HCT116 (cell line): ENCODE results near the gene ZNF57. TPM values are rescaled to one million over a fixed set of nuclear protein-coding genes. Genes with fewer than 3 reads are reported as not detected.

ENCODE experiments used
- ATAC-seq: fragments of 200-7000 bp; cut with Tn5 transposase; 2 replicates; pipeline ENCODE4 v1.9.1; 2020; ENCODE audit warnings: mild to moderate bottlenecking, moderate library complexity
- BruUV-seq: library from RNA; stranded (reverse); fragments of 400-500 nt; replicated peaks from 2 replicates; lab custom pipeline; 2021; lab: Mats Ljungman, UMichigan
- CTCF ChIA-PET: fragments of 300-600 bp; sonication (Branson Sonifier 250); formaldehyde crosslinking; loops from one replicate; lab custom pipeline; 2021; ENCODE audit warnings: antibody characterized with exemption; lab: Charles Lee
- POLR2A ChIA-PET: fragments of 300-600, 350-600 bp; sonication (Branson Sonifier 250); formaldehyde crosslinking; loops from one replicate; lab custom pipeline; 2021; ENCODE audit warnings: antibody characterized with exemption; lab: Charles Lee
- RAD21 ChIA-PET, 2 experiments: fragments of 300-600 bp; sonication (Branson Sonifier 250); formaldehyde crosslinking; loops; one replicate each; lab custom pipeline; 2023; ENCODE audit warnings: low total read pairs in 2 of 2; ENCODE audit not compliant: uncharacterized antibody in 2 of 2, unreplicated experiment in 2 of 2, low non-redundant PET in 1 of 2; lab: Charles Lee
- DNase-seq: peaks from one replicate; pipeline ENCODE4 v3.0.0-alpha.2; 2010; ENCODE audit warnings: low read depth, low spot score
- H2AFZ ChIP-seq: fragments of 200-600 bp; shearing (Covaris generic), sonication (generic); 2 replicates; pipeline ENCODE4 v1.6.1; 2017; ENCODE audit warnings: low read depth, mixed run types, mixed read lengths, antibody characterized with exemption, low read length; ENCODE audit not compliant: poor library complexity, severe bottlenecking
- H3K27ac ChIP-seq: 2 replicates; pipeline ENCODE4 v1.5.1; 2012; ENCODE audit warnings: low read depth, low read length
- H3K27me3 ChIP-seq: fragments of 200-600 bp; sonication (generic); 2 replicates; pipeline ENCODE4 v1.6.1; 2016; ENCODE audit warnings: mixed run types, low read length, mixed read lengths; ENCODE audit not compliant: insufficient read depth
- H3K36me3 ChIP-seq, 2 experiments: fragments of 200-500 bp in 1 of 2; fragments of 200-600 bp in 1 of 2; sonication (Bioruptor generic) in 1 of 2; sonication (generic) in 1 of 2; 2 replicates each; pipeline versions ENCODE4 v1.5.1 to v1.6.1; 2014 to 2016; ENCODE audit warnings: low read length in 2 of 2, inconsistent platforms in 1 of 2, mixed read lengths in 1 of 2, mixed run types in 1 of 2; ENCODE audit not compliant: insufficient read depth in 2 of 2, control insufficient read depth in 1 of 2
- H3K4me1 ChIP-seq, 2 experiments: fragments of 200-600 bp in 1 of 2; sonication (generic) in 1 of 2; 2 replicates each; pipeline versions ENCODE4 v1.5.1 to v1.6.1; 2012 to 2017; ENCODE audit warnings: low read length in 2 of 2, inconsistent platforms in 1 of 2, mild to moderate bottlenecking in 1 of 2, mixed read lengths in 1 of 2, mixed run types in 1 of 2, moderate library complexity in 1 of 2; ENCODE audit not compliant: insufficient read depth in 2 of 2, control insufficient read depth in 1 of 2
- H3K4me2 ChIP-seq: fragments of 200-600 bp; sonication (generic); 2 replicates; pipeline ENCODE4 v1.6.1; 2017; ENCODE audit warnings: mixed run types, low read length, mixed read lengths
- H3K4me3 ChIP-seq, 2 experiments: fragments of 200-600 bp in 1 of 2; sonication (generic) in 1 of 2; replicated peaks in 1 of 2; 2 replicates each; pipeline ENCODE4 v1.5.1; 2011 to 2016; ENCODE audit warnings: low read length in 2 of 2, control low read depth in 1 of 2, low read depth in 1 of 2, mild to moderate bottlenecking in 1 of 2, mixed read lengths in 1 of 2, mixed run types in 1 of 2
- H3K79me2 ChIP-seq: fragments of 200-600 bp; sonication (generic); 2 replicates; pipeline ENCODE4 v1.6.1; 2017; ENCODE audit warnings: mild to moderate bottlenecking, mixed run types, low read length, moderate library complexity, mixed read lengths; ENCODE audit not compliant: insufficient read depth
- H3K9ac ChIP-seq: fragments of 200-600 bp; sonication (generic); 2 replicates; pipeline ENCODE4 v1.6.1; 2016; ENCODE audit warnings: low read length, mixed read lengths
- H3K9me2 ChIP-seq: fragments of 200-600 bp; sonication (generic), shearing (Covaris generic); 2 replicates; pipeline ENCODE4 v1.6.1; 2017; ENCODE audit warnings: mixed run types, mild to moderate bottlenecking, moderate library complexity; ENCODE audit not compliant: insufficient read depth
- H3K9me3 ChIP-seq, 2 experiments: fragments of 200-500 bp in 1 of 2; fragments of 200-600 bp in 1 of 2; sonication (Bioruptor generic) in 1 of 2; sonication (generic) in 1 of 2; 2 replicates each; pipeline ENCODE4 v1.6.1; 2014 to 2017; ENCODE audit warnings: low read length in 2 of 2, mixed read lengths in 2 of 2, inconsistent platforms in 1 of 2, low read depth in 1 of 2, mild to moderate bottlenecking in 1 of 2, mixed run types in 1 of 2, moderate library complexity in 1 of 2; ENCODE audit not compliant: control insufficient read depth in 1 of 2, insufficient read depth in 1 of 2
- H4K20me1 ChIP-seq: fragments of 200-600 bp; sonication (generic), shearing (Covaris generic); 2 replicates; pipeline ENCODE4 v1.6.1; 2017; ENCODE audit warnings: mixed run types, mild to moderate bottlenecking, moderate library complexity; ENCODE audit not compliant: insufficient read depth
- CEBPB ChIP-seq: IDR thresholded peaks from 2 replicates; pipeline ENCODE4 v1.6.1; 2012; ENCODE audit warnings: low read depth
- CTCF ChIP-seq, 3 experiments: fragments of 200-600 bp in 1 of 3; sonication (generic) in 1 of 3; IDR thresholded peaks in 2 of 3; conservative IDR thresholded peaks in 1 of 3; 2 replicates each; pipeline ENCODE4 v1.5.1; 2012 to 2017; ENCODE audit warnings: low read depth in 2 of 3, low read length in 2 of 3, antibody characterized with exemption in 1 of 3, borderline replicate concordance in 1 of 3, control low read depth in 1 of 3, mild to moderate bottlenecking in 1 of 3, mixed read lengths in 1 of 3, mixed run types in 1 of 3, moderate library complexity in 1 of 3; ENCODE audit not compliant: insufficient read depth in 1 of 3
- EGR1 ChIP-seq: IDR thresholded peaks from 2 replicates; pipeline ENCODE4 v1.6.1; 2012; ENCODE audit warnings: low read depth
- ELF1 ChIP-seq: IDR thresholded peaks from 2 replicates; pipeline ENCODE4 v1.6.1; 2012; ENCODE audit warnings: low read depth, borderline replicate concordance
- EZH2phosphoT487 ChIP-seq: fragments of 200-600 bp; IDR thresholded peaks from 2 replicates; pipeline ENCODE4 v1.6.1; 2018; ENCODE audit warnings: antibody characterized with exemption, borderline replicate concordance
- FOSL1 ChIP-seq: IDR thresholded peaks from 2 replicates; pipeline ENCODE4 v1.6.1; 2012; ENCODE audit warnings: low read depth
- JUND ChIP-seq: IDR thresholded peaks from 2 replicates; pipeline ENCODE4 v1.6.1; 2012
- REST ChIP-seq: IDR thresholded peaks from 2 replicates; pipeline ENCODE4 v1.6.1; 2012; ENCODE audit warnings: low read depth
- SIN3A ChIP-seq: IDR thresholded peaks from 2 replicates; pipeline ENCODE4 v1.6.1; 2012; ENCODE audit warnings: low read depth
- SP1 ChIP-seq: IDR thresholded peaks from 2 replicates; pipeline ENCODE4 v1.6.1; 2012; ENCODE audit warnings: low read depth
- YY1 ChIP-seq: IDR thresholded peaks from 2 replicates; pipeline ENCODE4 v1.6.1; 2011; ENCODE audit warnings: low read length, low read depth, moderate library complexity, mild to moderate bottlenecking; ENCODE audit not compliant: insufficient replicate concordance; ENCODE audit errors: extremely low read depth
- ZBTB33 ChIP-seq: IDR thresholded peaks from 2 replicates; pipeline ENCODE4 v1.6.1; 2011; ENCODE audit warnings: mild to moderate bottlenecking, low read length, moderate library complexity; ENCODE audit not compliant: insufficient replicate concordance; ENCODE audit errors: extremely low read depth
- ZFX ChIP-seq: fragments of 450-650 bp; IDR thresholded peaks from 2 replicates; pipeline ENCODE4 v1.6.1; 2017
- ZNF274 ChIP-seq: fragments of 200-500 bp; sonication (Bioruptor generic); IDR thresholded peaks from 2 replicates; pipeline ENCODE4 v1.6.1; 2014; ENCODE audit warnings: mild to moderate bottlenecking, low read depth, low read length, inconsistent platforms
- intact Hi-C: fragments of 100-400 bp; cut with micrococcal nuclease; formaldehyde crosslinking; loops from 2 replicates; pipeline ENCODE4 v1.10.0; 2022
- total RNA-seq: library from RNA; stranded (reverse); gene quantifications from one replicate; pipeline ENCODE4 v1.2.1, GENCODE V29; 2021; ENCODE audit not compliant: unreplicated experiment

The ZNF57 gene
- total RNA-seq, 1 experiment from 2014 or later: 8.3 TPM

DNA sequence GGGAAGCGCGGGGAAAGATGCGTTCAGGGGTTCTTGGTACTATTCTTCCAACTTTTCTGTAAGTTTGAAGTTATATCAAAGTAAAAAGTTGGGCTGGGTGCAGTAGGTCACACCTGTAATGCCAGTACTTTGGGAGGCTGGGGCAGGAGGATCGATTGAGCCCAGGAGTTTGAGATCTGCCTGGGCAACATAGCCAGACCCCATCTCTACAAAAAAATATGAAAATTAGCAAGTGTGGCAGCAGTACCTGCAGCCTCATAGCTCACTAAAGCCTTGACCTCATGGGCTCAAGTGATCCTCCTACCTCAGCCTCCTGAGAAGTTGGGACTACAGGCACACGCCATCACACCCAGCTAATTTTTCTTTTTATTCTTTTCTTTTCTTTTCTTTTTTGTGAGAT, 56.4 kb downstream of the ZNF57 start:
- Histone ChIP-seq H2AFZ (no peak overlapping the region), H3K27ac (no peak overlapping the region), H3K9me3 (no peaks in the 10 kb centered on the region), H3K27me3 (no peaks in the 10 kb centered on the region), H3K4me2 (no peak overlapping the region), H3K36me3 (no peaks in the 10 kb centered on the region), H3K9me2 (no peaks in the 10 kb centered on the region), H3K4me3 (no peak overlapping the region), H4K20me1 (no peaks in the 10 kb centered on the region), H3K79me2 (no peaks in the 10 kb centered on the region), H3K4me1 (peaks cover 8 to 12% of the 10 kb centered on the region in 2 experiments; a peak in 2 of 4 replicates), H3K9ac (no peak overlapping the region)
- ChIA-PET CTCF (interaction anchor here (1.2 to 1.6 kb wide), 3 partner anchors 9 to 151 kb away, joined by 4 to 5 read pairs (median 4); no protein-coding TSS in a partner anchor), RAD21 (no interaction called here), POLR2A (no interaction called here)
- no TSS peak for BruUV-seq
- no peak for ATAC-seq
- intact Hi-C loops: no loop called here
- DNase-seq: no peak
- TF ChIP-seq JUND (no peak), FOSL1 (no peak), SIN3A (no peak), ZNF274 (no peak), REST (no peak), ZFX (no peak), EZH2phosphoT487 (no peak), ZBTB33 (no peak), CTCF (IDR thresholded peaks at IDR 0.05 in 2 of 3, conservative IDR thresholded peaks at IDR 0.05 in 1 of 3; ENCODE audit: borderline replicate concordance in 1 of 3, insufficient read depth in 1 of 3, low read depth in 2 of 3, low read length in 2 of 3) (no peak), YY1 (no peak), CEBPB (no peak), EGR1 (no peak), SP1 (no peak), ELF1 (no peak)
- TF ChIP-seq, all 23 proteins: peak for 0
